Measurements from ENCODE around the gene SEZ6L. TPM values are rescaled to one million over a fixed set of nuclear protein-coding genes. Genes with fewer than 3 reads are reported as not detected.

SEZ6L gene
- total RNA-seq, 1 experiment from 2014 or later = 0.13 TPM

DNA sequence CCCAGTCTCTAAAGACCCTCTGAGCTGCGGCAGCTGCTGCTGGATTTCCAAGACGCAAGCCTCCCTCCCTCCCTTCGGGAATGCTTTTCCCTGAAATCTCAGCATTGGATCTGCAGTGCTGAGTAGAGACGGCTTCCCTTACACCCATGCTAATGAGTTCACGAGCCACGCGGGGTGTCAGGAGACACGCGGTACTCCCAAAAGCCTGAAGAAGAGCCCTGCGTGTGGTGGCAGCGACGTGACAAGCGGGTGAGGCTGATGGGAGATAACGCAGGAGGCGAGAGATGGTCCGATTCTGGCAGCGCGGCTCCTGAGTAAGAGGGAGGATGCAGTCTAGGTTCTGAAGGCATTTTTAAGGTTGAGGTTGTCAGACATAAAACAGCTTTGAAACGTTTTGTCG, 185.4 kb downstream of the SEZ6L start:
- H2AK5ac ChIP-seq (ENCODE audit: insufficient read length, low read length) = no peak overlapping the region
- DNase-seq = no peak
- no peak overlapping the region for H3K4ac ChIP-seq (ENCODE audit: low read depth, low read length)
- no peak overlapping the region for H3K23ac ChIP-seq (ENCODE audit: insufficient read length, low read depth, low read length)
- Mint-ChIP-seq H3K27me3 (ENCODE audit: low read depth) (peaks cover 13% of the 10 kb centered on the region), H3K4me3 (no peak overlapping the region), H3K36me3 (ENCODE audit: insufficient read depth in 1 of 3, low read depth in 3 of 3) (no peaks in the 10 kb centered on the region), H3K9me3 (no peaks in the 10 kb centered on the region; a peak in 1 of 5 replicates), H3K27ac (no peak overlapping the region), H3K4me1 (peaks cover 0 to 2% of the 10 kb centered on the region in 2 experiments; a peak in 2 of 4 replicates)
- H2BK5ac ChIP-seq (ENCODE audit: insufficient read length, low read length) = no peak overlapping the region
- no peak overlapping the region for H2BK120ac ChIP-seq (ENCODE audit: low read depth, low read length, poor library complexity, severe bottlenecking)
- H3K9ac ChIP-seq (ENCODE audit: extremely low read depth, insufficient read length, low read length) = no peak overlapping the region
- no peak overlapping the region for H3K18ac ChIP-seq (ENCODE audit: insufficient read length, low read depth, low read length)
- no peak overlapping the region for H2BK20ac ChIP-seq (ENCODE audit: low read depth, low read length, poor library complexity, severe bottlenecking)
- H3K27me3 ChIP-seq (ENCODE audit: insufficient read depth, low read length) = no peaks in the 10 kb centered on the region
- H3T11ph ChIP-seq (ENCODE audit: low read length) = no peak overlapping the region
- H3K79me2 ChIP-seq (ENCODE audit: insufficient read depth, low read length) = no peaks in the 10 kb centered on the region
- H4K91ac ChIP-seq (ENCODE audit: insufficient read length, low read depth, low read length) = no peak overlapping the region
- no peak overlapping the region for H4K8ac ChIP-seq (replicated peaks; ENCODE audit: insufficient read length, low read depth, low read length)
- no peaks in the 10 kb centered on the region for H3K4me1 ChIP-seq (ENCODE audit: insufficient read depth, low read length)
- no peak overlapping the region for H3K56ac ChIP-seq (ENCODE audit: insufficient read length, low read depth, low read length)
- no CpG with 5 or more reads among the region's 20 CpGs for WGBS (ENCODE audit: extremely low coverage, insufficient read length, low lambda C conversion rate)
- no peaks in the 10 kb centered on the region for H4K20me1 ChIP-seq (ENCODE audit: control insufficient read depth, insufficient read depth, insufficient read length)
- H2AFZ ChIP-seq (ENCODE audit: low read length) = no peak overlapping the region
- H3K79me1 ChIP-seq (ENCODE audit: insufficient read depth, low read depth, low read length, poor library complexity, severe bottlenecking) = no peaks in the 10 kb centered on the region
- H2BK15ac ChIP-seq (ENCODE audit: low read depth, low read length) = no peak overlapping the region
- H3K27ac ChIP-seq (ENCODE audit: insufficient read length, low read depth, low read length) = no peak overlapping the region
- H4K5ac ChIP-seq (ENCODE audit: insufficient read length, low read depth, low read length) = no peak overlapping the region
- no peaks in the 10 kb centered on the region for H3K23me2 ChIP-seq (ENCODE audit: insufficient read length, low read depth, low read length, poor library complexity, severe bottlenecking)
- no peak overlapping the region for H2BK12ac ChIP-seq (ENCODE audit: insufficient read length, low read depth, low read length)
- TF ChIP-seq, protein P1, sequence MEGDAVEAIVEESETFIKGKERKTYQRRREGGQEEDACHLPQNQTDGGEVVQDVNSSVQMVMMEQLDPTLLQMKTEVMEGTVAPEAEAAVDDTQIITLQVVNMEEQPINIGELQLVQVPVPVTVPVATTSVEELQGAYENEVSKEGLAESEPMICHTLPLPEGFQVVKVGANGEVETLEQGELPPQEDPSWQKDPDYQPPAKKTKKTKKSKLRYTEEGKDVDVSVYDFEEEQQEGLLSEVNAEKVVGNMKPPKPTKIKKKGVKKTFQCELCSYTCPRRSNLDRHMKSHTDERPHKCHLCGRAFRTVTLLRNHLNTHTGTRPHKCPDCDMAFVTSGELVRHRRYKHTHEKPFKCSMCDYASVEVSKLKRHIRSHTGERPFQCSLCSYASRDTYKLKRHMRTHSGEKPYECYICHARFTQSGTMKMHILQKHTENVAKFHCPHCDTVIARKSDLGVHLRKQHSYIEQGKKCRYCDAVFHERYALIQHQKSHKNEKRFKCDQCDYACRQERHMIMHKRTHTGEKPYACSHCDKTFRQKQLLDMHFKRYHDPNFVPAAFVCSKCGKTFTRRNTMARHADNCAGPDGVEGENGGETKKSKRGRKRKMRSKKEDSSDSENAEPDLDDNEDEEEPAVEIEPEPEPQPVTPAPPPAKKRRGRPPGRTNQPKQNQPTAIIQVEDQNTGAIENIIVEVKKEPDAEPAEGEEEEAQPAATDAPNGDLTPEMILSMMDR (conservative IDR thresholded peaks at IDR 0.05) = no peak
- H3K4me2 ChIP-seq (ENCODE audit: insufficient read depth, insufficient read length, low read length) = no peak overlapping the region
- H3K14ac ChIP-seq (ENCODE audit: insufficient read depth, low read length) = no peak overlapping the region
- H3K9me3 ChIP-seq (ENCODE audit: control insufficient read depth, low read depth, low read length) = no peaks in the 10 kb centered on the region
